Measurements from ENCODE around the gene TTLL10. TPM values are rescaled to one million over a fixed set of nuclear protein-coding genes. Genes with fewer than 3 reads are reported as not detected.

TTLL10 gene
- total and polyA plus RNA-seq, 2 of the 4 experiments (the other 2 are of a cell fraction) = not detected

DNA sequence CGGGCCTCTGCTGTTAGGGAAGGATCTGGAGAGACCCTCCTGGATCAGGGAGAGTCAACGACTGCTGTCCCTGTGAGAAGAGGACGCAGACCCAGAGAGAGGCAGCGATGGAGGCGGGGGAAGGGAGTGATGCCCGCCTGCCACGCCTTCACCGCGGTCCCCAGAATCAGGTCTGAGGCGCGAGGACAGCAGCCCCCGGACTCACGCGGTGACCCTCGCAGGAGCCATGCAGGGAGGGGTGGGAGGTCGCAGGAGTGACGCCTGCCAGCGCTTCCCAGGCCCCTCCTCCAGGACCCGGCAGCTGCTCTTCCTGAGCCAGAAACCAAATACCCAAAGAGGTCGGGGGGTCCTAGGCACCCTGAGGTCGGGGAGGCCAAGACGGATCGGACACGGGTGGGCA is 46.5 kb downstream of the TTLL10 start:
- dilution Hi-C loops (cut with HindIII; ENCODE audit: low sequenced_read_pairs, unreplicated experiment) = no loop called here
- H4K8ac ChIP-seq (ENCODE audit: low read depth in 2 of 2, low read length in 2 of 2) = no peak overlapping the region
- no peak for DNase-seq
- H3K4me1 ChIP-seq (ENCODE audit: control insufficient read depth, insufficient read depth, low read length) = no peaks in the 10 kb centered on the region
- POLR2A ChIA-PET (ENCODE audit: unreplicated experiment) = no interaction called here
- CTCF ChIA-PET = no interaction called here
- H2AFZ ChIP-seq (replicated peaks; ENCODE audit: low read length, poor library complexity) = no peak overlapping the region
- no peak overlapping the region for H4K5ac ChIP-seq (ENCODE audit: low read depth, low read length)
- H4K91ac ChIP-seq (ENCODE audit: insufficient read depth, low read depth, low read length) = no peak overlapping the region
- no peak overlapping the region for H3K14ac ChIP-seq (replicated peaks; ENCODE audit: low read depth, low read length)
- TF ChIP-seq SMC3 (IDR thresholded peaks at IDR 0.05; ENCODE audit: low read depth, low read length) (no peak), BHLHE40 (IDR thresholded peaks at IDR 0.05; ENCODE audit: low read depth, low read length) (no peak), CEBPB (IDR thresholded peaks at IDR 0.05; ENCODE audit: low read depth, low read length) (no peak), RCOR1 (IDR thresholded peaks at IDR 0.05; ENCODE audit: insufficient replicate concordance, low read length) (no peak), CHD1 (IDR thresholded peaks at IDR 0.05; ENCODE audit: low read depth, low read length) (no peak), MAFK (IDR thresholded peaks at IDR 0.05; ENCODE audit: low read depth, low read length) (no peak), MXI1 (IDR thresholded peaks at IDR 0.05; ENCODE audit: borderline replicate concordance, low read depth, low read length) (no peak), RFX5 (IDR thresholded peaks at IDR 0.05; ENCODE audit: low read depth, low read length) (no peak), RAD21 (IDR thresholded peaks at IDR 0.05; ENCODE audit: low read length) (no peak), MAZ (IDR thresholded peaks at IDR 0.05; ENCODE audit: borderline replicate concordance, low read depth, low read length) (no peak), NFE2L2 (IDR thresholded peaks at IDR 0.05; ENCODE audit: low read depth, low read length) (no peak), POLR2A (IDR thresholded peaks at IDR 0.05; ENCODE audit: low read depth, low read length) (no peak)
- TF ChIP-seq, protein P1, sequence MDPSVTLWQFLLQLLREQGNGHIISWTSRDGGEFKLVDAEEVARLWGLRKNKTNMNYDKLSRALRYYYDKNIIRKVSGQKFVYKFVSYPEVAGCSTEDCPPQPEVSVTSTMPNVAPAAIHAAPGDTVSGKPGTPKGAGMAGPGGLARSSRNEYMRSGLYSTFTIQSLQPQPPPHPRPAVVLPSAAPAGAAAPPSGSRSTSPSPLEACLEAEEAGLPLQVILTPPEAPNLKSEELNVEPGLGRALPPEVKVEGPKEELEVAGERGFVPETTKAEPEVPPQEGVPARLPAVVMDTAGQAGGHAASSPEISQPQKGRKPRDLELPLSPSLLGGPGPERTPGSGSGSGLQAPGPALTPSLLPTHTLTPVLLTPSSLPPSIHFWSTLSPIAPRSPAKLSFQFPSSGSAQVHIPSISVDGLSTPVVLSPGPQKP (IDR thresholded peaks at IDR 0.05; ENCODE audit: borderline replicate concordance, low read depth, low read length) = no peak
- TF ChIP-seq, protein P2, sequence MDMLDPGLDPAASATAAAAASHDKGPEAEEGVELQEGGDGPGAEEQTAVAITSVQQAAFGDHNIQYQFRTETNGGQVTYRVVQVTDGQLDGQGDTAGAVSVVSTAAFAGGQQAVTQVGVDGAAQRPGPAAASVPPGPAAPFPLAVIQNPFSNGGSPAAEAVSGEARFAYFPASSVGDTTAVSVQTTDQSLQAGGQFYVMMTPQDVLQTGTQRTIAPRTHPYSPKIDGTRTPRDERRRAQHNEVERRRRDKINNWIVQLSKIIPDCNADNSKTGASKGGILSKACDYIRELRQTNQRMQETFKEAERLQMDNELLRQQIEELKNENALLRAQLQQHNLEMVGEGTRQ (IDR thresholded peaks at IDR 0.05; ENCODE audit: low read depth, low read length) = no peak
- TF ChIP-seq, protein P3, sequence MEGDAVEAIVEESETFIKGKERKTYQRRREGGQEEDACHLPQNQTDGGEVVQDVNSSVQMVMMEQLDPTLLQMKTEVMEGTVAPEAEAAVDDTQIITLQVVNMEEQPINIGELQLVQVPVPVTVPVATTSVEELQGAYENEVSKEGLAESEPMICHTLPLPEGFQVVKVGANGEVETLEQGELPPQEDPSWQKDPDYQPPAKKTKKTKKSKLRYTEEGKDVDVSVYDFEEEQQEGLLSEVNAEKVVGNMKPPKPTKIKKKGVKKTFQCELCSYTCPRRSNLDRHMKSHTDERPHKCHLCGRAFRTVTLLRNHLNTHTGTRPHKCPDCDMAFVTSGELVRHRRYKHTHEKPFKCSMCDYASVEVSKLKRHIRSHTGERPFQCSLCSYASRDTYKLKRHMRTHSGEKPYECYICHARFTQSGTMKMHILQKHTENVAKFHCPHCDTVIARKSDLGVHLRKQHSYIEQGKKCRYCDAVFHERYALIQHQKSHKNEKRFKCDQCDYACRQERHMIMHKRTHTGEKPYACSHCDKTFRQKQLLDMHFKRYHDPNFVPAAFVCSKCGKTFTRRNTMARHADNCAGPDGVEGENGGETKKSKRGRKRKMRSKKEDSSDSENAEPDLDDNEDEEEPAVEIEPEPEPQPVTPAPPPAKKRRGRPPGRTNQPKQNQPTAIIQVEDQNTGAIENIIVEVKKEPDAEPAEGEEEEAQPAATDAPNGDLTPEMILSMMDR (conservative IDR thresholded peaks at IDR 0.05; ENCODE audit: low read depth, low read length) = no peak
- peaks cover 28% of the 10 kb centered on the region for H4K20me1 ChIP-seq (ENCODE audit: insufficient read depth, low read length)
- intact Hi-C loops (cut with micrococcal nuclease) = no loop called here
- H2BK20ac ChIP-seq (ENCODE audit: low read depth, low read length) = no peak overlapping the region
- H3K9me1 ChIP-seq (ENCODE audit: insufficient read depth, low read length) = peaks cover 6% of the 10 kb centered on the region
- BruUV-seq (replicated peaks) = no TSS peak
- H3K4me2 ChIP-seq (ENCODE audit: low read depth, low read length) = no peak overlapping the region
- H3K23ac ChIP-seq (ENCODE audit: low read depth, low read length) = no peak overlapping the region
- in situ Hi-C loops (cut with MboI; ENCODE audit: low sequenced_read_pairs) = no loop called here
- H2AK9ac ChIP-seq (replicated peaks; ENCODE audit: low read depth, low read length, poor library complexity) = no peak overlapping the region
- H3K56ac ChIP-seq (ENCODE audit: extremely low read depth, insufficient read depth, low read length) = no peak overlapping the region
- H3K27ac ChIP-seq (ENCODE audit: insufficient read depth, low read length) = no peak overlapping the region
- 86% methylated on average over 13 of the region's 24 CpGs; no CpG with 5 or more reads in 1 of the 2 experiments for whole genome bisulfite sequencing, 2 experiments (ENCODE audit: extremely low coverage in 2 of 2, insufficient read length in 1 of 2)
- no peak overlapping the region for H2BK15ac ChIP-seq (ENCODE audit: low read depth, low read length)
- no peak overlapping the region for H3K4me3 ChIP-seq (ENCODE audit: insufficient read depth, low read depth, low read length)
- H2BK120ac ChIP-seq (ENCODE audit: low read depth, low read length) = no peak overlapping the region
- H3K9me3 ChIP-seq (ENCODE audit: control insufficient read depth, insufficient read depth, low read length) = no peaks in the 10 kb centered on the region
- H3K27me3 ChIP-seq (ENCODE audit: control insufficient read depth, insufficient read depth, low read length) = no peaks in the 10 kb centered on the region
- H3K36me3 ChIP-seq (ENCODE audit: control insufficient read depth, insufficient read depth, low read length) = peaks cover 73% of the 10 kb centered on the region
- no peak overlapping the region for H3K9ac ChIP-seq (ENCODE audit: low read depth, low read length)
- H3K79me1 ChIP-seq (ENCODE audit: low read depth in 1 of 2, low read length in 2 of 2) = peaks cover 11 to 33% of the 10 kb centered on the region in 2 experiments; a peak in 3 of 4 replicates
- no peak overlapping the region for H2AK5ac ChIP-seq (ENCODE audit: low read depth, low read length)
- no peak for ATAC-seq (ENCODE audit: low read depth)
- H2BK5ac ChIP-seq (ENCODE audit: low read depth, low read length, poor library complexity, severe bottlenecking) = no peak overlapping the region
- H3K18ac ChIP-seq (ENCODE audit: low read depth, low read length) = no peak overlapping the region
- H3K4ac ChIP-seq (ENCODE audit: low read depth, low read length) = no peak overlapping the region
